ENCODE measurements around the gene ACKR3. TPM values are rescaled to one million over a fixed set of nuclear protein-coding genes. Genes with fewer than 3 reads are reported as not detected.

Gene ACKR3
- total and polyA plus RNA-seq, 2 experiments from 2014 or later = 1.0 to 3.0 TPM

DNA sequence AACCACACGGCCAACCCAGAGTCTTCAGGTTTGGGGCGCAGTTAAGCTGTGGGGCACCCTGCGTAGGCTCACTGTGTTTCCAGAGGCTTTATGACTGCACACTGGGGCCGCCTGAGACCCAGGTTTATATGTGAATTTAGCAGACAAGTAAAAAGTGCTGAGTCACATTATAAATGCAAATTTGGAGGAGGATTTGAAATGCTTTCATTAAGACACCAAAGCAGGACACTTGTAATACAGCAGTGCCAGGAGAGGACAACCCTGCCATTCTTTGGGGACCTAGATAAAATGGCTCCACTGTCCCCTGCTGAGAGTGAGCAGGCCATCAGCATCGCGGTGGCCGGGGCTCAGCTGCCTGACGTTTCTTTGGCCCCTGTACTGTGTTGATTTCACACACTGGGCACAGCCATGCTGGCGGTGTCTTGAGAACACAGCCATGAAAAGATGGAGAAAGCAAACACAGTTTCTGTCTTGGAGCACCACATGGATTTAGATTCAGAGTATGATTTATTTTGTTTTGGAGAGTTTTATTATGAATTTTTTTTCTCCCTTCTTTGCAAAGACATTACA, 10.2 kb downstream of the ACKR3 start:
- H3K27me3 Mint-ChIP-seq (ENCODE audit: insufficient read depth, low read depth, poor library complexity) = peaks cover 2% of the 10 kb centered on the region
- no peaks in the 10 kb centered on the region for H3F3A ChIP-seq (replicated peaks; ENCODE audit: low read depth)
- H3K36me3 Mint-ChIP-seq (ENCODE audit: low read depth) = peaks cover 11% of the 10 kb centered on the region
- no peak overlapping the region for H3K4me2 ChIP-seq
- H3K4me3 ChIP-seq = no peak overlapping the region
- TF ChIP-seq, protein P1, sequence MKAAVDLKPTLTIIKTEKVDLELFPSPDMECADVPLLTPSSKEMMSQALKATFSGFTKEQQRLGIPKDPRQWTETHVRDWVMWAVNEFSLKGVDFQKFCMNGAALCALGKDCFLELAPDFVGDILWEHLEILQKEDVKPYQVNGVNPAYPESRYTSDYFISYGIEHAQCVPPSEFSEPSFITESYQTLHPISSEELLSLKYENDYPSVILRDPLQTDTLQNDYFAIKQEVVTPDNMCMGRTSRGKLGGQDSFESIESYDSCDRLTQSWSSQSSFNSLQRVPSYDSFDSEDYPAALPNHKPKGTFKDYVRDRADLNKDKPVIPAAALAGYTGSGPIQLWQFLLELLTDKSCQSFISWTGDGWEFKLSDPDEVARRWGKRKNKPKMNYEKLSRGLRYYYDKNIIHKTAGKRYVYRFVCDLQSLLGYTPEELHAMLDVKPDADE (IDR thresholded peaks at IDR 0.05) = no peak
- no peak for TF ChIP-seq JUNB (IDR thresholded peaks at IDR 0.05; ENCODE audit: unreplicated experiment)
- H3K4me1 Mint-ChIP-seq = peaks cover 24% of the 10 kb centered on the region; the same call in 2 of the 3 replicates
- no peaks in the 10 kb centered on the region for H4K20me1 ChIP-seq (replicated peaks; ENCODE audit: insufficient read depth)
- 0 out of 2 replicates have a peak, but pooled peaks cover 7% of the 10 kb centered on the region for H3K9me2 ChIP-seq (ENCODE audit: insufficient read depth)
- H3K4me1 ChIP-seq (ENCODE audit: insufficient read depth) = no peaks in the 10 kb centered on the region
- H3K9me3 Mint-ChIP-seq = no peaks in the 10 kb centered on the region; the same call in 2 of the 3 replicates
- no peak for ATAC-seq
- DNase-seq (ENCODE audit: low spot score) = no peak
- peak overlapping the region; percentile 31; the same call in 1 of the 2 replicates for H3K27ac Mint-ChIP-seq
- no peaks in the 10 kb centered on the region for H3K36me3 ChIP-seq (ENCODE audit: insufficient read depth)
- no peak overlapping the region for H3K27ac ChIP-seq (ENCODE audit: low read depth)
- H3K4me3 Mint-ChIP-seq = no peak overlapping the region
- H3K27me3 ChIP-seq (ENCODE audit: insufficient read depth) = no peaks in the 10 kb centered on the region
- no peaks in the 10 kb centered on the region for H3K79me2 ChIP-seq (replicated peaks; ENCODE audit: insufficient read depth)
- no peak overlapping the region for H2AFZ ChIP-seq

DNA sequence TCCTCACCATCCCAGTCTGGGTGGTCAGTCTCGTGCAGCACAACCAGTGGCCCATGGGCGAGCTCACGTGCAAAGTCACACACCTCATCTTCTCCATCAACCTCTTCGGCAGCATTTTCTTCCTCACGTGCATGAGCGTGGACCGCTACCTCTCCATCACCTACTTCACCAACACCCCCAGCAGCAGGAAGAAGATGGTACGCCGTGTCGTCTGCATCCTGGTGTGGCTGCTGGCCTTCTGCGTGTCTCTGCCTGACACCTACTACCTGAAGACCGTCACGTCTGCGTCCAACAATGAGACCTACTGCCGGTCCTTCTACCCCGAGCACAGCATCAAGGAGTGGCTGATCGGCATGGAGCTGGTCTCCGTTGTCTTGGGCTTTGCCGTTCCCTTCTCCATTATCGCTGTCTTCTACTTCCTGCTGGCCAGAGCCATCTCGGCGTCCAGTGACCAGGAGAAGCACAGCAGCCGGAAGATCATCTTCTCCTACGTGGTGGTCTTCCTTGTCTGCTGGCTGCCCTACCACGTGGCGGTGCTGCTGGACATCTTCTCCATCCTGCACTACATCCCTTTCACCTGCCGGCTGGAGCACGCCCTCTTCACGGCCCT, 11.2 kb downstream of the ACKR3 start:
- no peaks in the 10 kb centered on the region for H3K27me3 ChIP-seq (ENCODE audit: insufficient read depth)
- peaks cover 24% of the 10 kb centered on the region; the same call in 2 of the 3 replicates for H3K4me1 Mint-ChIP-seq
- no peaks in the 10 kb centered on the region for H3F3A ChIP-seq (replicated peaks; ENCODE audit: low read depth)
- H2AFZ ChIP-seq = no peak overlapping the region
- H3K27ac Mint-ChIP-seq = no peak overlapping the region
- H3K9me3 Mint-ChIP-seq = no peaks in the 10 kb centered on the region; the same call in 2 of the 3 replicates
- no peak for DNase-seq (ENCODE audit: low spot score)
- H3K9me2 ChIP-seq (ENCODE audit: insufficient read depth) = 0 out of 2 replicates have a peak, but pooled peaks cover 7% of the 10 kb centered on the region
- no peak overlapping the region for H3K4me3 ChIP-seq
- no peaks in the 10 kb centered on the region for H3K79me2 ChIP-seq (replicated peaks; ENCODE audit: insufficient read depth)
- no peak overlapping the region for H3K4me3 Mint-ChIP-seq
- H4K20me1 ChIP-seq (replicated peaks; ENCODE audit: insufficient read depth) = no peaks in the 10 kb centered on the region
- peaks cover 11% of the 10 kb centered on the region for H3K36me3 Mint-ChIP-seq (ENCODE audit: low read depth)
- peaks cover 2% of the 10 kb centered on the region for H3K27me3 Mint-ChIP-seq (ENCODE audit: insufficient read depth, low read depth, poor library complexity)
- no peak overlapping the region for H3K4me2 ChIP-seq
- no peak overlapping the region for H3K27ac ChIP-seq (ENCODE audit: low read depth)
- no peaks in the 10 kb centered on the region for H3K4me1 ChIP-seq (ENCODE audit: insufficient read depth)
- ATAC-seq = no peak
- H3K36me3 ChIP-seq (ENCODE audit: insufficient read depth) = no peaks in the 10 kb centered on the region
- TF ChIP-seq ZNF114 (CRISPR knock-in tag; IDR thresholded peaks at IDR 0.05) = no peak
- TF ChIP-seq, protein P2, sequence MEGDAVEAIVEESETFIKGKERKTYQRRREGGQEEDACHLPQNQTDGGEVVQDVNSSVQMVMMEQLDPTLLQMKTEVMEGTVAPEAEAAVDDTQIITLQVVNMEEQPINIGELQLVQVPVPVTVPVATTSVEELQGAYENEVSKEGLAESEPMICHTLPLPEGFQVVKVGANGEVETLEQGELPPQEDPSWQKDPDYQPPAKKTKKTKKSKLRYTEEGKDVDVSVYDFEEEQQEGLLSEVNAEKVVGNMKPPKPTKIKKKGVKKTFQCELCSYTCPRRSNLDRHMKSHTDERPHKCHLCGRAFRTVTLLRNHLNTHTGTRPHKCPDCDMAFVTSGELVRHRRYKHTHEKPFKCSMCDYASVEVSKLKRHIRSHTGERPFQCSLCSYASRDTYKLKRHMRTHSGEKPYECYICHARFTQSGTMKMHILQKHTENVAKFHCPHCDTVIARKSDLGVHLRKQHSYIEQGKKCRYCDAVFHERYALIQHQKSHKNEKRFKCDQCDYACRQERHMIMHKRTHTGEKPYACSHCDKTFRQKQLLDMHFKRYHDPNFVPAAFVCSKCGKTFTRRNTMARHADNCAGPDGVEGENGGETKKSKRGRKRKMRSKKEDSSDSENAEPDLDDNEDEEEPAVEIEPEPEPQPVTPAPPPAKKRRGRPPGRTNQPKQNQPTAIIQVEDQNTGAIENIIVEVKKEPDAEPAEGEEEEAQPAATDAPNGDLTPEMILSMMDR (conservative IDR thresholded peaks at IDR 0.05; ENCODE audit: low read depth in 2 of 2) = no peak
- TF ChIP-seq, protein P1 (IDR thresholded peaks at IDR 0.05) = no peak
- no peak for TF ChIP-seq EZH2 (IDR thresholded peaks at IDR 0.05; ENCODE audit: low read depth, unreplicated experiment)
- TF ChIP-seq, protein P3, sequence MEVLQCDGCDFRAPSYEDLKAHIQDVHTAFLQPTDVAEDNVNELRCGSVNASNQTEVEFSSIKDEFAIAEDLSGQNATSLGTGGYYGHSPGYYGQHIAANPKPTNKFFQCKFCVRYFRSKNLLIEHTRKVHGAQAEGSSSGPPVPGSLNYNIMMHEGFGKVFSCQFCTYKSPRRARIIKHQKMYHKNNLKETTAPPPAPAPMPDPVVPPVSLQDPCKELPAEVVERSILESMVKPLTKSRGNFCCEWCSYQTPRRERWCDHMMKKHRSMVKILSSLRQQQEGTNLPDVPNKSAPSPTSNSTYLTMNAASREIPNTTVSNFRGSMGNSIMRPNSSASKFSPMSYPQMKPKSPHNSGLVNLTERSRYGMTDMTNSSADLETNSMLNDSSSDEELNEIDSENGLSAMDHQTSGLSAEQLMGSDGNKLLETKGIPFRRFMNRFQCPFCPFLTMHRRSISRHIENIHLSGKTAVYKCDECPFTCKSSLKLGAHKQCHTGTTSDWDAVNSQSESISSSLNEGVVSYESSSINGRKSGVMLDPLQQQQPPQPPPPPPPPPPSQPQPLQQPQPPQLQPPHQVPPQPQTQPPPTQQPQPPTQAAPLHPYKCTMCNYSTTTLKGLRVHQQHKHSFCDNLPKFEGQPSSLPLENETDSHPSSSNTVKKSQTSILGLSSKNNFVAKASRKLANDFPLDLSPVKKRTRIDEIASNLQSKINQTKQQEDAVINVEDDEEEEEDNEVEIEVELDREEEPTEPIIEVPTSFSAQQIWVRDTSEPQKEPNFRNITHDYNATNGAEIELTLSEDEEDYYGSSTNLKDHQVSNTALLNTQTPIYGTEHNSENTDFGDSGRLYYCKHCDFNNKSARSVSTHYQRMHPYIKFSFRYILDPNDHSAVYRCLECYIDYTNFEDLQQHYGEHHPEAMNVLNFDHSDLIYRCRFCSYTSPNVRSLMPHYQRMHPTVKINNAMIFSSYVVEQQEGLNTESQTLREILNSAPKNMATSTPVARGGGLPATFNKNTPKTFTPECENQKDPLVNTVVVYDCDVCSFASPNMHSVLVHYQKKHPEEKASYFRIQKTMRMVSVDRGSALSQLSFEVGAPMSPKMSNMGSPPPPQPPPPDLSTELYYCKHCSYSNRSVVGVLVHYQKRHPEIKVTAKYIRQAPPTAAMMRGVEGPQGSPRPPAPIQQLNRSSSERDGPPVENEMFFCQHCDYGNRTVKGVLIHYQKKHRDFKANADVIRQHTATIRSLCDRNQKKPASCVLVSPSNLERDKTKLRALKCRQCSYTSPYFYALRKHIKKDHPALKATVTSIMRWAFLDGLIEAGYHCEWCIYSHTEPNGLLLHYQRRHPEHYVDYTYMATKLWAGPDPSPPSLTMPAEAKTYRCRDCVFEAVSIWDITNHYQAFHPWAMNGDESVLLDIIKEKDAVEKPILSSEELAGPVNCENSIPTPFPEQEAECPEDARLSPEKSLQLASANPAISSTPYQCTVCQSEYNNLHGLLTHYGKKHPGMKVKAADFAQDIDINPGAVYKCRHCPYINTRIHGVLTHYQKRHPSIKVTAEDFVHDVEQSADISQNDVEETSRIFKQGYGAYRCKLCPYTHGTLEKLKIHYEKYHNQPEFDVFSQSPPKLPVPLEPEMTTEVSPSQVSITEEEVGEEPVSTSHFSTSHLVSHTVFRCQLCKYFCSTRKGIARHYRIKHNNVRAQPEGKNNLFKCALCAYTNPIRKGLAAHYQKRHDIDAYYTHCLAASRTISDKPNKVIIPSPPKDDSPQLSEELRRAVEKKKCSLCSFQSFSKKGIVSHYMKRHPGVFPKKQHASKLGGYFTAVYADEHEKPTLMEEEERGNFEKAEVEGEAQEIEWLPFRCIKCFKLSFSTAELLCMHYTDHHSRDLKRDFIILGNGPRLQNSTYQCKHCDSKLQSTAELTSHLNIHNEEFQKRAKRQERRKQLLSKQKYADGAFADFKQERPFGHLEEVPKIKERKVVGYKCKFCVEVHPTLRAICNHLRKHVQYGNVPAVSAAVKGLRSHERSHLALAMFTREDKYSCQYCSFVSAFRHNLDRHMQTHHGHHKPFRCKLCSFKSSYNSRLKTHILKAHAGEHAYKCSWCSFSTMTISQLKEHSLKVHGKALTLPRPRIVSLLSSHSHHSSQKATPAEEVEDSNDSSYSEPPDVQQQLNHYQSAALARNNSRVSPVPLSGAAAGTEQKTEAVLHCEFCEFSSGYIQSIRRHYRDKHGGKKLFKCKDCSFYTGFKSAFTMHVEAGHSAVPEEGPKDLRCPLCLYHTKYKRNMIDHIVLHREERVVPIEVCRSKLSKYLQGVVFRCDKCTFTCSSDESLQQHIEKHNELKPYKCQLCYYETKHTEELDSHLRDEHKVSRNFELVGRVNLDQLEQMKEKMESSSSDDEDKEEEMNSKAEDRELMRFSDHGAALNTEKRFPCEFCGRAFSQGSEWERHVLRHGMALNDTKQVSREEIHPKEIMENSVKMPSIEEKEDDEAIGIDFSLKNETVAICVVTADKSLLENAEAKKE (CRISPR knock-in tag; IDR thresholded peaks at IDR 0.05) = no peak
- no peak for TF ChIP-seq JUNB (IDR thresholded peaks at IDR 0.05; ENCODE audit: unreplicated experiment)

All from GM23338 (cell line).